Common myeloid progenitor, CD34-positive (primary cell): ENCODE data around the gene KCNIP4.

Experiments
- CTCF ChIA-PET: fragments of 350-600 bp; sonication (Branson Sonifier 250); formaldehyde crosslinking; loops from one replicate; lab custom pipeline; 2021; ENCODE audit warnings: antibody characterized with exemption; lab: Charles Lee
- POLR2A ChIA-PET: fragments of 350-600 bp; sonication (Branson Sonifier 250); formaldehyde crosslinking; loops from one replicate; lab custom pipeline; 2021; ENCODE audit warnings: antibody characterized with exemption; lab: Charles Lee
- DNase-seq, 3 donors: peaks; one replicate each; pipeline versions ENCODE4 v3.0.0 to v3.0.0-alpha.2; 2013
- H3K27ac ChIP-seq, 2 experiments: 1 replicate in 1 of 2; 2 replicates in 1 of 2; pipeline ENCODE4 v1.7.0; 2013; ENCODE audit warnings: inconsistent platforms in 2 of 2, low read length in 2 of 2, mild to moderate bottlenecking in 2 of 2, low read depth in 1 of 2, moderate library complexity in 1 of 2; ENCODE audit not compliant: severe bottlenecking in 2 of 2, insufficient read depth in 1 of 2, poor library complexity in 1 of 2
- H3K27me3 ChIP-seq, 5 experiments: replicated peaks in 2 of 5; 1 replicate in 3 of 5; 2 replicates in 2 of 5; pipeline versions ENCODE4 v1.6.1 to v1.7.0; 2013; ENCODE audit warnings: low read length in 4 of 5, mild to moderate bottlenecking in 2 of 5, moderate library complexity in 2 of 5, inconsistent platforms in 1 of 5; ENCODE audit not compliant: insufficient read depth in 5 of 5, control insufficient read depth in 4 of 5
- H3K36me3 ChIP-seq, 4 experiments: 1 replicate in 2 of 4; 2 replicates in 2 of 4; pipeline versions ENCODE4 v1.6.1 to v1.7.0; 2013; ENCODE audit warnings: low read length in 3 of 4, control low read depth in 1 of 4, mild to moderate bottlenecking in 1 of 4; ENCODE audit not compliant: control insufficient read depth in 4 of 4, insufficient read depth in 4 of 4
- H3K4me1 ChIP-seq, 4 experiments: 1 replicate in 3 of 4; 2 replicates in 1 of 4; pipeline versions ENCODE4 v1.6.1 to v1.7.1; 2013; ENCODE audit warnings: low read length in 3 of 4, mild to moderate bottlenecking in 3 of 4, control low read depth in 1 of 4, inconsistent platforms in 1 of 4, moderate library complexity in 1 of 4; ENCODE audit not compliant: control insufficient read depth in 4 of 4, insufficient read depth in 4 of 4; ENCODE audit errors: control extremely low read depth in 1 of 4
- H3K4me3 ChIP-seq, 7 experiments: 1 replicate in 4 of 7; 2 replicates in 3 of 7; pipeline versions ENCODE4 v1.5.1 to v1.7.0; 2013; ENCODE audit warnings: mild to moderate bottlenecking in 7 of 7, low read length in 6 of 7, moderate library complexity in 6 of 7, inconsistent platforms in 2 of 7, low read depth in 2 of 7, control low read depth in 1 of 7; ENCODE audit not compliant: insufficient read depth in 4 of 7, control insufficient read depth in 1 of 7; ENCODE audit errors: extremely low read depth in 1 of 7
- H3K9me3 ChIP-seq, 5 experiments: 1 replicate in 4 of 5; 2 replicates in 1 of 5; pipeline versions ENCODE4 v1.6.1 to v1.7.1; 2013; ENCODE audit warnings: low read length in 4 of 5, mild to moderate bottlenecking in 2 of 5, inconsistent platforms in 1 of 5, low read depth in 1 of 5, moderate library complexity in 1 of 5; ENCODE audit not compliant: control insufficient read depth in 4 of 5, insufficient read depth in 2 of 5; ENCODE audit errors: control extremely low read depth in 1 of 5
- WGBS: methylation state at CpG from one replicate; pipeline ENCODE4 v1.1.5; 2013; ENCODE audit not compliant: insufficient coverage; 5-methylcytosine and 5-hydroxymethylcytosine counted together

Gene KCNIP4

DNA sequence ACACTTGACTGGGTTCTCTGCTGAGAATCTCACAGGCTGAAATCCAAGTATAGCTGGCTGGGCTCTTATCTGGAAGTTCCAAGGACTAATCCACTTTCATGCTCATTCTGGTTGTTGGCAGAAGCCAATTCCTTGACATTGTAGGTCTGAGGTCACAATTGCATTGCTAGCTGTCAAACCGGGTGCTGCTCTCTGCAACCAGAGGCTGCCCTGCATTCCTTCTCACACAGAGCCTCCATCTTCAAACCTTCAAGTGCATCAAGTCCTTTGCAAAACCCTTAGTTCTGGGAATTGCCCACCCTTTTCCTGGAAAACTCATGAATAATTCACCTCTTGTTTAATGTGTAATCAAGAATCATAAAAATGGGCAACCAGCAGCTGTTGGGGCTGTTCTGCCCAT is 404.2 kb downstream of the KCNIP4 start:
- DNase-seq, result no peak
- ChIA-PET POLR2A (no interaction called here), CTCF (no interaction called here)
- H3K27ac ChIP-seq, result no peak overlapping the region
- H3K27me3 ChIP-seq, result no peaks in the 10 kb centered on the region
- 33% methylated on average over 1 of the region's 1 CpG for WGBS
- peaks cover 0 to 2% (median 0%) of the 10 kb centered on the region in 5 experiments for H3K9me3 ChIP-seq
- no peak overlapping the region for H3K4me3 ChIP-seq
- H3K36me3 ChIP-seq, result no peaks in the 10 kb centered on the region
- H3K4me1 ChIP-seq, result no peaks in the 10 kb centered on the region

DNA sequence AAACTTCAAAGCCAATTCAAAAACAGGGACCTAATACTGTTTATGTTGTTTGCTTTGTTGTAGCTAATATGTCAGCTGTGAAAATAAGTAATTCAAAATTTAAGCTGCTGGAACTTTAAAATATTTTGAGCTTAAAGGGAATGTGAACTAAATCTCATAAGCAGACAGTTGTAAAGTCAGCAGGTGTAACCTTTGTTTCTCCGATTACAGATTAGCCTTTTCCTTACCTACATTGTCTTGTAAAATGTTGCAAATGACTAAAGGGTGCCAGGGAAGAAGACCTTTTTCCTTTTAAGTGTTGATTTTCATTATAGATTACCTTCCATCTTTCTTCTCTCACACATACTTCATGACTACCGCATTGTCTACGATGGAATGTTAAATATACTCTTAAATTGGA is 405.1 kb downstream of the KCNIP4 start:
- Histone ChIP-seq H3K27me3 (no peaks in the 10 kb centered on the region), H3K9me3 (peaks cover 0 to 2% (median 0%) of the 10 kb centered on the region in 5 experiments), H3K36me3 (no peaks in the 10 kb centered on the region), H3K4me1 (no peaks in the 10 kb centered on the region), H3K4me3 (no peak overlapping the region), H3K27ac (no peak overlapping the region)
- CTCF ChIA-PET, result no interaction called here
- WGBS, result 60% methylated on average over 1 of the region's 3 CpGs
- DNase-seq, result no peak
- POLR2A ChIA-PET, result no interaction called here

DNA sequence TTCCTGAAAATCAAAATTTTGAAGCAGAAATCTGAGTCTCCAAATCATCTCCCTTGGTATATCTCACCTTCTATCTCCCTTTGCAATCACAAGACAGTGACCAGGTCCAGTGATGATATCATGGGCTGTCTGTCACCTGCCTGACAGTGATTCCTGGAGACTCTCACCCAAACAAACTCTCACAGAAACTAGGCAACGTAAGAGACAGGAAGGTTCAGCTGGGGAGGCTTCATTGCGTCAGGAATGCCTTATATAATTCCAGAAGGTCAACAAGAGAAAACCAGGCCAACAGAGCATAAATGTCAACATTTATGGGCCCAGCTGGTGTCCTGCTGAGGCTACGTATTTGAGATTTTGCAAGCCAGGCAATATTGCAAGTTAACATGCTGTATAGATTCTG is 412.7 kb downstream of the KCNIP4 start:
- no peaks in the 10 kb centered on the region for H3K36me3 ChIP-seq
- WGBS, result 93% methylated on average over 3 of the region's 3 CpGs
- POLR2A ChIA-PET, result no interaction called here
- no peaks in the 10 kb centered on the region for H3K9me3 ChIP-seq
- no peak overlapping the region for H3K4me3 ChIP-seq
- DNase-seq, result no peak
- H3K4me1 ChIP-seq, result no peaks in the 10 kb centered on the region
- CTCF ChIA-PET, result no interaction called here
- no peak overlapping the region for H3K27ac ChIP-seq
- H3K27me3 ChIP-seq, result peaks cover 0 to 2% (median 0%) of the 10 kb centered on the region in 5 experiments

DNA sequence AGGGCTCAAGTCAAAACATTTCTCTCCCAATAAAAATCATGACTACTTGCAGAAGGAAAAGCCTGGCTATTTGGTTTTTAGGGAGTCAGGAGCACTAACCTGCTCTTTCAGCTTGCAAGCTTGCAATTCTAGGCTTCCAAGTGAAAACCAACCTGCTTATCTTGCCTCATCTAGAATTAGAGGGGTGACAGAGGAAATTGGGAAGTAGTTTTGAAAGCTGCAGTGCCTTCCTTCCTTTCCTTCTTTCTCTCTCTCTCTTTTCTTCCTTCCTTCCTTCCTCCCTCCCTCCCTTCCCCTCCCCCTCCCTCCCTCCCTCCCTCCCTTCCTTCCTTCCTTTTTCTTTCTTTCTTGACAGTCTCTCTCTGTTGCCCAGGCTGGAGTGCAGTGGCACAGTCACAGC is 417.5 kb downstream of the KCNIP4 start:
- CTCF ChIA-PET, result no interaction called here
- Histone ChIP-seq H3K27ac (no peak overlapping the region), H3K9me3 (no peaks in the 10 kb centered on the region), H3K4me1 (no peaks in the 10 kb centered on the region), H3K36me3 (no peaks in the 10 kb centered on the region), H3K4me3 (no peak overlapping the region), H3K27me3 (peaks cover 0 to 2% (median 0%) of the 10 kb centered on the region in 5 experiments)
- POLR2A ChIA-PET, result no interaction called here
- DNase-seq, result no peak

DNA sequence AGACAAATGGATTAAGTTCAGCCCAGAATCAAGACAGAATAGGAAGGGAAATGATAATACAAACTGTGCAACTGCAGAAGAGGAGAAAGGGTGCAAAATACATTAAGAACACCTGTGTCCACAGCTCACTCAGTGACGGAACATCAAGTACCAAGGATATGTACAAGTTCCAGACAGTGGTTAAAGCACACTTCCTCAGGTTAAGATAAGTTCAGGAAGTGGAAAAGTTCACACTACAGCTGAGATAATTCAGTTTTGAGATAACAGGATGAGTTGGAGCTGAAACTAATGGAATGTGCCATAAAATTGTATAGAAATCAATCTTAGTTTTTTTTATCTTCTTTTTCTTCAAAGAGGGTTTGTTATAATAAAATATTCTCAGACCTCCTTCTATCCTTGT is 419.4 kb downstream of the KCNIP4 start:
- POLR2A ChIA-PET, result no interaction called here
- no peak for DNase-seq
- Histone ChIP-seq H3K36me3 (no peaks in the 10 kb centered on the region), H3K4me1 (no peaks in the 10 kb centered on the region), H3K27ac (no peak overlapping the region), H3K4me3 (no peak overlapping the region), H3K27me3 (peaks cover 0 to 2% (median 0%) of the 10 kb centered on the region in 5 experiments), H3K9me3 (no peaks in the 10 kb centered on the region)
- CTCF ChIA-PET, result no interaction called here
- WGBS, result 50% methylated on average over 1 of the region's 1 CpG

DNA sequence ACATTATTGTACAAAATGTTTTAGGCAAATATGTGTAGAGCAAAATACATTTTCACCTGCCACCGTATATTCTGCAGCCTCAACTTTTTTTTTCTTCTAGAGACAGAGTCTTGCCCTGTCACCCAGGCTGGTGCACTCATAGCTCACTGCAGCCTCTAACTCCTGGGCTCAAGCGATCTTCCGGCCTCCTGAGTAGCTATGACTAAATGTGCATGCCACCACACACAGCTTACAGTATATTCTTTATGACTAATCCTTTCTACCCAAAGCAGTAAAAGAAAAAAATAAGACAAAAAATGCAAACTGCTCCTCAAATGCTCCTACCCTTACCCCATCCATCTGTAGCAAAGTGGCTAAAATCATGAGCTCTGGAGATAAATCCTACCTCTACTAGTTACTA is 426.3 kb downstream of the KCNIP4 start:
- Histone ChIP-seq H3K36me3 (no peaks in the 10 kb centered on the region), H3K4me1 (no peaks in the 10 kb centered on the region), H3K4me3 (no peak overlapping the region), H3K27me3 (peaks cover 0 to 2% (median 0%) of the 10 kb centered on the region in 5 experiments), H3K27ac (no peak overlapping the region), H3K9me3 (peaks cover 0 to 2% (median 0%) of the 10 kb centered on the region in 5 experiments)
- ChIA-PET POLR2A (no interaction called here), CTCF (no interaction called here)
- DNase-seq, result no peak
- 95% methylated on average over 3 of the region's 3 CpGs for WGBS

DNA sequence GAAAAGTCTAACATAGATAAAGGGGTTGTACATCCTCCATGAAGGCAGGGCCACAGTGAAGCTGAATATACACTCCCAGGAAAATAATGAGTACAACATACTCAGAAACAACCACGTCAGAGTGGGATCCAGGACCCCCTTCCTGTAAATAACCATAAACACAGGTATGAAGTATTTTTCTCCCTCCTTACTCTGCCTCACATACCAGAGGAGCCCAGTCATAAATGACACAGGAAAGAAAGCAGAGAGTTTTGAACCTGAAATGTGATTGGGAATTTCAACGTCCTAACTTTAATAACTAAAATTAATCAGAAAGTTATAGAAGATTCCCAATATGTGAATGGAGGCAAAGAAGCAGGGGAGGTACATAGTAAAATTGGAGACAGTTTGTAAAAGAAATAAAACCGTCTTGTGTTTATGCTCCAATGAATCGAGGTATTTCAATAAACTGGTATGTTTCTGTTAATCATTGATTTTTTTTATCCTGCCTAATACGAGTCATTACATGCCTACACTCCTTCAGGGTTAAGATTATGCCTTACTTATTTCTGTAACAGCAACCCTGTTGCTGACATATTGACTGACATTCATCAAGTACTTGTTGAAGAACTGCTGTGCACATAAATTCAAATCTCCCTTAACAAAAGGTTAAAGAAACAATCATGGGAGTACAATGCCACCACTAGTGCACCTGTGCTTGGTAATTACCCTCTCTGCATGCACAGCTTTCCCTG is 431.3 kb downstream of the KCNIP4 start:
- no peak overlapping the region for H3K4me3 ChIP-seq
- H3K27me3 ChIP-seq, result peaks cover 0 to 11% (median 2%) of the 10 kb centered on the region in 5 experiments
- no peak overlapping the region for H3K27ac ChIP-seq
- no peaks in the 10 kb centered on the region for H3K4me1 ChIP-seq
- H3K36me3 ChIP-seq, result no peaks in the 10 kb centered on the region
- DNase-seq, result no peak
- H3K9me3 ChIP-seq, result peaks cover 0 to under 1% (median 0%) of the 10 kb centered on the region in 5 experiments
- WGBS, result 80% methylated on average over 1 of the region's 5 CpGs
- ChIA-PET CTCF (no interaction called here), POLR2A (no interaction called here)
